PFSK-1 (cell line): ENCODE data around the gene ERI3.
A peak's percentile ranks its signal among the peaks of the same experiment; 100 is the strongest.

Experiments used
- FOXP2 ChIP-seq: optimal IDR thresholded peaks from 2 replicates; pipeline ENCODE3; 2011; ENCODE audit warnings: borderline replicate concordance, control low read depth, inconsistent platforms; ENCODE audit not compliant: insufficient read depth; ENCODE audit errors: extremely low read length, extremely low read depth
- POLR2AphosphoS5 ChIP-seq: IDR thresholded peaks from 2 replicates; pipeline ENCODE4 v1.6.1; 2012; ENCODE audit warnings: low read depth, mild to moderate bottlenecking, control low read depth, low read length, moderate library complexity
- TAF1 ChIP-seq: IDR thresholded peaks from 2 replicates; pipeline ENCODE4 v1.6.1; 2012; ENCODE audit warnings: low read length, control low read depth, borderline replicate concordance; ENCODE audit not compliant: insufficient read depth
- TF ChIP-seq, protein P1 (sequence below), 2 experiments: IDR thresholded peaks; 2 replicates each; pipeline versions ENCODE4 v1.6.1 to v1.8.0; 2011 to 2012; ENCODE audit warnings: low read depth in 2 of 2, low read length in 2 of 2, control low read depth in 1 of 2, inconsistent platforms in 1 of 2, mild to moderate bottlenecking in 1 of 2, moderate library complexity in 1 of 2; ENCODE audit not compliant: insufficient read depth in 1 of 2

DNA sequence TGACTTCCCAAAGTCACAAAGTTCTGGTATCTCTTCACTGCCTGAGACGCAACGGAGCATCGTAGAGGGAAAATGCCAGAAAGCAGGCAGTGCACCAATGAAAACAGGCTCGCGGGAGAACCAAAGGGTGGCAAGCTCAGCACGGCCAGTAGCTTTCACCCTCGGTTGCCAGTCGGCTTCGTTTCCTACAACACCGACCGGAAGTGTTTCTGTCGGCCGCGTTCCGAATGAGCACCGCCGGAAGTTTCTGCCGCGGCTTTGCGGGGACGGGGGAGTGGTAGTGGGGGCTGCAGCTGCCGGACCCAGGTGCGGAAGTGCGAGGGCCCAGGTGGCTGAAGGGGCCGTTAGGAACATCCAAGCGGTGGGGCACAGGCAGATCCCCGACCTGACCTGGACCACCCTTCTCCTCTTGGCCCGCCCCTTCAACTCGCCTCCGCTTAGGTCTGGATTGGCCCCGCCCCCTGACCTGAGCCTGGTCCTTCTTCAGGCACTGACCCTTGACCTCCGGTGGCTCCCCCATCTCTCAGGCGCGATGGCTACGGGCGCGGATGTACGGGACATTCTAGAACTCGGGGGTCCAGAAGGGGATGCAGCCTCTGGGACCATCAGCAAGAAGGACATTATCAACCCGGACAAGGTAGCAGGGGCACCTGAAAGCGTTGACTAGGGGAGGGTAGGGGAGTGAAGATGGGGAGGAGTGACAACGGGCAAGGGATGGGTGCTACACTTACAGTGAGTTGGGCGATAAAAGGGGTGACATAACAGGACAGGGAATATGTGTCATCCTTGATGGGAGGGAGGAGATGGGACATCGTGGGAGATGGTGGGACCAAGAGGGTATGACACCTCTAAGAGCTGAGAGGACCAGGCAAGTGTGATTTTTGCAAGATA, 141.6 kb downstream of the ERI3 start, which contains the start of gene DMAP1:
- TF ChIP-seq, protein P1, sequence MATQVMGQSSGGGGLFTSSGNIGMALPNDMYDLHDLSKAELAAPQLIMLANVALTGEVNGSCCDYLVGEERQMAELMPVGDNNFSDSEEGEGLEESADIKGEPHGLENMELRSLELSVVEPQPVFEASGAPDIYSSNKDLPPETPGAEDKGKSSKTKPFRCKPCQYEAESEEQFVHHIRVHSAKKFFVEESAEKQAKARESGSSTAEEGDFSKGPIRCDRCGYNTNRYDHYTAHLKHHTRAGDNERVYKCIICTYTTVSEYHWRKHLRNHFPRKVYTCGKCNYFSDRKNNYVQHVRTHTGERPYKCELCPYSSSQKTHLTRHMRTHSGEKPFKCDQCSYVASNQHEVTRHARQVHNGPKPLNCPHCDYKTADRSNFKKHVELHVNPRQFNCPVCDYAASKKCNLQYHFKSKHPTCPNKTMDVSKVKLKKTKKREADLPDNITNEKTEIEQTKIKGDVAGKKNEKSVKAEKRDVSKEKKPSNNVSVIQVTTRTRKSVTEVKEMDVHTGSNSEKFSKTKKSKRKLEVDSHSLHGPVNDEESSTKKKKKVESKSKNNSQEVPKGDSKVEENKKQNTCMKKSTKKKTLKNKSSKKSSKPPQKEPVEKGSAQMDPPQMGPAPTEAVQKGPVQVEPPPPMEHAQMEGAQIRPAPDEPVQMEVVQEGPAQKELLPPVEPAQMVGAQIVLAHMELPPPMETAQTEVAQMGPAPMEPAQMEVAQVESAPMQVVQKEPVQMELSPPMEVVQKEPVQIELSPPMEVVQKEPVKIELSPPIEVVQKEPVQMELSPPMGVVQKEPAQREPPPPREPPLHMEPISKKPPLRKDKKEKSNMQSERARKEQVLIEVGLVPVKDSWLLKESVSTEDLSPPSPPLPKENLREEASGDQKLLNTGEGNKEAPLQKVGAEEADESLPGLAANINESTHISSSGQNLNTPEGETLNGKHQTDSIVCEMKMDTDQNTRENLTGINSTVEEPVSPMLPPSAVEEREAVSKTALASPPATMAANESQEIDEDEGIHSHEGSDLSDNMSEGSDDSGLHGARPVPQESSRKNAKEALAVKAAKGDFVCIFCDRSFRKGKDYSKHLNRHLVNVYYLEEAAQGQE (IDR thresholded peaks at IDR 0.05; ENCODE audit: insufficient read depth in 1 of 2, low read depth in 2 of 2, low read length in 2 of 2), result 0 out of 4 replicates have a peak, but pooled peaks of 1 of the 2 experiments have one; percentile 50
- TF ChIP-seq TAF1, result peak; percentile 76; the same call in 1 of the 2 replicates
- peak; percentile 68 for TF ChIP-seq POLR2AphosphoS5
- peak; percentile 42 for TF ChIP-seq FOXP2
